ENCODE data around the gene CAMSAP3.

Gene CAMSAP3

GRCh38 chr19:7652061-7652641 lies 56.5 kb downstream of the CAMSAP3 start:
- peak; percentile 82 for DNase-seq (ENCODE audit: low spot score)

- DNase-seq (ENCODE audit: low spot score) = no peak
Measured at GRCh38 chr19:7654401-7654800, 58.7 kb downstream of the CAMSAP3 start.

- DNase-seq (ENCODE audit: low spot score) = no peak
Measured at GRCh38 chr19:7655581-7655980, 59.9 kb downstream of the CAMSAP3 start.

GRCh38 chr19:7657131-7657751 lies 61.6 kb downstream of the CAMSAP3 start:
- DNase-seq (ENCODE audit: low spot score) = no peak

- no peak for DNase-seq (ENCODE audit: low spot score)
Measured at GRCh38 chr19:7658219-7658686, 62.6 kb downstream of the CAMSAP3 start.

GRCh38 chr19:7661744-7662538 lies 66.3 kb downstream of the CAMSAP3 start:
- no peak for DNase-seq (ENCODE audit: low spot score)

GRCh38 chr19:7662657-7663056 lies 67.0 kb downstream of the CAMSAP3 start:
- DNase-seq (ENCODE audit: low spot score) = no peak

GRCh38 chr19:7663706-7664105 lies 68.0 kb downstream of the CAMSAP3 start:
- DNase-seq (ENCODE audit: low spot score) = no peak

- DNase-seq (ENCODE audit: low spot score) = no peak
Measured at GRCh38 chr19:7665076-7665475, 69.4 kb downstream of the CAMSAP3 start.
